SIG-M5 treated with dmso at 0.1 percent for 504 hours (cell line): Measurements from ENCODE around the gene EP300.
A peak's percentile ranks its signal among the peaks of the same experiment; 100 is the strongest.
"Not testable (repeated sequence)": the region's sequence is repeated elsewhere in the genome, so short reads cannot be mapped to it uniquely, and the experiment has no call there.

Source experiments
- DNase-seq: peaks from one replicate; lab custom pipeline; 2025; ENCODE audit not compliant: unreplicated experiment; lab: John Stamatoyannopoulos, UW

EP300 gene

DNA sequence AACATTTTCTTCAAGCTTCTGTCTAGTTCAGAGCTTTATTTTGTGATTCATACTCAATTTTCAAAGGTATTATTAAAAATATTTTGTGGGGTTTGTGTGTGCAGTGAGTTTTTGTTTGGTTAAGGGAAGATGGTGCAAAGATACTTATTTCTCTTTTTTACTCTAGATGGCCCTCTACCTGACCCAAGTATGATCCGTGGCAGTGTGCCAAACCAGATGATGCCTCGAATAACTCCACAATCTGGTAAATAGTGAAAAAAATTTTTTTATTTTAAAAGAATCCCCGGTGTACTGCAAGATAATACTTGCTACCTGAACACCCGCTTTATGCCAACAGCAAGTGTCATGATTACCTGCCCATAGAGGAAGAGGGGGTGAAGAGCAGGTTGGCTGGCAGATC is 54.2 kb downstream of the EP300 start:
- no peak for DNase-seq

DNA sequence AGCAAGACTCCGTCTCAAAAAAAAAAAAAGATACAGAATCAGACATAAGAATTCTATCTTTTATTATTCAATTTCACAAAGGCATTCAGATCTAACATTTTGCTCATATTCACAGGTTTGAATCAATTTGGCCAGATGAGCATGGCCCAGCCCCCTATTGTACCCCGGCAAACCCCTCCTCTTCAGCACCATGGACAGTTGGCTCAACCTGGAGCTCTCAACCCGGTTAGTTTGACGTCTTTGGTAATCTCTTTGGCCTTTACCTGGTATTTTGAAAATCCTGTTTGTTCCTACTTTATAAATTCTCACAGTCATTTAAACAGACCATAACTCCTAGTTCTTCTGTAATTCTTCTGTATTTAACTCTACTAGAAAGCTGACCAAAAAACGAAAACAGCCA is 55.3 kb downstream of the EP300 start:
- no peak for DNase-seq

DNA sequence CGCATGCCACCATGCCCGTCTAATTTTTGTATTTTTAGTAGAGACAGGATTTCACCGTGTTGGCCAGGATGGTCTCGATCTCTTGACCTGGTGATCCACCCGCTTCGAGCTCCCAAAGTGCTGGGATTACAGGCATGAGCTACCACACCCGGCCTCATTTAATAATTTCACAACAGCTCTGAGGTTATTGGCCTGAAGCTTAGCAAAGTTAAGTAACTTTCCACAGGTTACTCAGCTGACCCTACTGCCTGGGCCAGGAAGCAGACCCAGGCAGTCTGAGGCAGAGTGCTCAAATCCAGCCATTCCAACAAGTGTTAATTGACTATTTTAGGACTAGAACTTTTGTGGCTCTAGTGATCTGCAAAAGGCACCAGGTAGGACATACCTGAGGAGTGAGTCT is 60.5 kb downstream of the EP300 start:
- DNase-seq: no peak

DNA sequence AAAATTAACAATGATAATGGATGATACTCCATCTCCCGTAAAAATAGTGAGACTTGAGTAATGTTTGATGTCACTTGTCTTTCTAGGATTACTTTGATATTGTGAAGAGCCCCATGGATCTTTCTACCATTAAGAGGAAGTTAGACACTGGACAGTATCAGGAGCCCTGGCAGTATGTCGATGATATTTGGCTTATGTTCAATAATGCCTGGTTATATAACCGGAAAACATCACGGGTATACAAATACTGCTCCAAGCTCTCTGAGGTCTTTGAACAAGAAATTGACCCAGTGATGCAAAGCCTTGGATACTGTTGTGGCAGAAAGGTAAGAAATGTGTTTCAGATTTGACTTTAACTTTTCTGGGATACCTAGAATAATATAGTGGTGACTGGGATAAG is 64.7 kb downstream of the EP300 start:
- DNase-seq: no peak

DNA sequence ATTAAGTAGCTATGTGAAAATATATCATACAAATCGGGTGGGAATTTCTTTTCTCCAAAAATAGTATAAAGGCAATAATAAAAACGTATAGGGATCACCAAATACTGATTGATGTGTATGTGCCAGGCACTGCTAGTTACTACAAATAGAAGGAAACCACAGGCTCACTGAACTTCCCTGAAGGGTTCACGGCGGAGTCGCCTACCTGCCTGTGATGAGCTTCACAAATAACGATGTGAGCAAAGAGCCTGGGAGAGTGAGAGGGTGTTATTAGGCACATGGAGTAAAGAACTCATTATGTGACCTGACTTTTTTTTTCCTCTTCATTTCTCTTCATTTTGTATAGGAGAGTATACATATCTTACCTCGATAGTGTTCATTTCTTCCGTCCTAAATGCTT is 76.8 kb downstream of the EP300 start:
- no peak for DNase-seq

DNA sequence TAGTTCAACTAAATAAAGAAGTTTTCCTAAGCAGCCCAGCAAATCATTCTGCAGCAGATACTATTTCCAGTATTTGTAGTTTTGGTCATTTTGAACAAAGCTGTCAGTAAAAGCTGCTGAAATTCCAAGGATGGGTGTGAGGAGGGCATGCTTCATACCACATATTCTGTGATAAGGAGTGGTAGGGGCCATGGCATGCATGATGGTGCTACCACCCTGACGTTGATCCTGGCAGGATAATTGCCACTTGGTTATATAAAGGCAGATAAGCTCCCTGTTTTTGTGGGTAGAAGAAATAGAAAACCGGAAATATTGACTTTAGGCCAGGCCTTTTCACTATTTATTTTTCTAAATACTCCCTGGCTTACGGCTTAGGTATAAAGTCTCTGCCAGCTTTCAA is 79.6 kb downstream of the EP300 start:
- no peak for DNase-seq

DNA sequence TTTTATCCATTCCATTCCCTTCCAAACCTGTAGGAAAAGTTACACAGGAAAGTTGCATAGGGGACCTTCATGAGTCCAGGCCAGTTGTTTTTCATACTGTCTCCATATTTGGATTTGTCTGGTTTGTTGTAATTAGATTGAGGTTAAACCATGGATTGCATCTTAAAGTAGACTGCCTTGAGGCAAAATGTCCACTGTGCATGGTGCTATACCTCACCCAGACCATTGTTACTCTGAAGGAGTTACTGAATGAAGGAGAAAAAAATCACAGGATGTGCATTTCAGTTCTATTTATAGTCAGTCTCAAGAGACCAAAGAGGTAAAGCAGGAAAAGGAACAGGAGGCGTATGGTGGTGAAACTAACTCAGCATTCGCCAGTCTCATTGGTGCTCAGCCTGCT is 83.2 kb downstream of the EP300 start:
- no peak for DNase-seq

DNA sequence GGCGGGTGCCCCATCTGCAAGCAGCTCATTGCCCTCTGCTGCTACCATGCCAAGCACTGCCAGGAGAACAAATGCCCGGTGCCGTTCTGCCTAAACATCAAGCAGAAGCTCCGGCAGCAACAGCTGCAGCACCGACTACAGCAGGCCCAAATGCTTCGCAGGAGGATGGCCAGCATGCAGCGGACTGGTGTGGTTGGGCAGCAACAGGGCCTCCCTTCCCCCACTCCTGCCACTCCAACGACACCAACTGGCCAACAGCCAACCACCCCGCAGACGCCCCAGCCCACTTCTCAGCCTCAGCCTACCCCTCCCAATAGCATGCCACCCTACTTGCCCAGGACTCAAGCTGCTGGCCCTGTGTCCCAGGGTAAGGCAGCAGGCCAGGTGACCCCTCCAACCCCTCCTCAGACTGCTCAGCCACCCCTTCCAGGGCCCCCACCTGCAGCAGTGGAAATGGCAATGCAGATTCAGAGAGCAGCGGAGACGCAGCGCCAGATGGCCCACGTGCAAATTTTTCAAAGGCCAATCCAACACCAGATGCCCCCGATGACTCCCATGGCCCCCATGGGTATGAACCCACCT is 84.7 kb downstream of the EP300 start:
- DNase-seq: no peak

DNA sequence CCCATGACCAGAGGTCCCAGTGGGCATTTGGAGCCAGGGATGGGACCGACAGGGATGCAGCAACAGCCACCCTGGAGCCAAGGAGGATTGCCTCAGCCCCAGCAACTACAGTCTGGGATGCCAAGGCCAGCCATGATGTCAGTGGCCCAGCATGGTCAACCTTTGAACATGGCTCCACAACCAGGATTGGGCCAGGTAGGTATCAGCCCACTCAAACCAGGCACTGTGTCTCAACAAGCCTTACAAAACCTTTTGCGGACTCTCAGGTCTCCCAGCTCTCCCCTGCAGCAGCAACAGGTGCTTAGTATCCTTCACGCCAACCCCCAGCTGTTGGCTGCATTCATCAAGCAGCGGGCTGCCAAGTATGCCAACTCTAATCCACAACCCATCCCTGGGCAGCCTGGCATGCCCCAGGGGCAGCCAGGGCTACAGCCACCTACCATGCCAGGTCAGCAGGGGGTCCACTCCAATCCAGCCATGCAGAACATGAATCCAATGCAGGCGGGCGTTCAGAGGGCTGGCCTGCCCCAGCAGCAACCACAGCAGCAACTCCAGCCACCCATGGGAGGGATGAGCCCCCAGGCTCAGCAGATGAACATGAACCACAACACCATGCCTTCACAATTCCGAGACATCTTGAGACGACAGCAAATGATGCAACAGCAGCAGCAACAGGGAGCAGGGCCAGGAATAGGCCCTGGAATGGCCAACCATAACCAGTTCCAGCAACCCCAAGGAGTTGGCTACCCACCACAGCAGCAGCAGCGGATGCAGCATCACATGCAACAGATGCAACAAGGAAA is 85.4 kb downstream of the EP300 start:
- DNase-seq: no peak

DNA sequence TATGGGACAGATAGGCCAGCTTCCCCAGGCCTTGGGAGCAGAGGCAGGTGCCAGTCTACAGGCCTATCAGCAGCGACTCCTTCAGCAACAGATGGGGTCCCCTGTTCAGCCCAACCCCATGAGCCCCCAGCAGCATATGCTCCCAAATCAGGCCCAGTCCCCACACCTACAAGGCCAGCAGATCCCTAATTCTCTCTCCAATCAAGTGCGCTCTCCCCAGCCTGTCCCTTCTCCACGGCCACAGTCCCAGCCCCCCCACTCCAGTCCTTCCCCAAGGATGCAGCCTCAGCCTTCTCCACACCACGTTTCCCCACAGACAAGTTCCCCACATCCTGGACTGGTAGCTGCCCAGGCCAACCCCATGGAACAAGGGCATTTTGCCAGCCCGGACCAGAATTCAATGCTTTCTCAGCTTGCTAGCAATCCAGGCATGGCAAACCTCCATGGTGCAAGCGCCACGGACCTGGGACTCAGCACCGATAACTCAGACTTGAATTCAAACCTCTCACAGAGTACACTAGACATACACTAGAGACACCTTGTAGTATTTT is 86.1 kb downstream of the EP300 start:
- no peak for DNase-seq

DNA sequence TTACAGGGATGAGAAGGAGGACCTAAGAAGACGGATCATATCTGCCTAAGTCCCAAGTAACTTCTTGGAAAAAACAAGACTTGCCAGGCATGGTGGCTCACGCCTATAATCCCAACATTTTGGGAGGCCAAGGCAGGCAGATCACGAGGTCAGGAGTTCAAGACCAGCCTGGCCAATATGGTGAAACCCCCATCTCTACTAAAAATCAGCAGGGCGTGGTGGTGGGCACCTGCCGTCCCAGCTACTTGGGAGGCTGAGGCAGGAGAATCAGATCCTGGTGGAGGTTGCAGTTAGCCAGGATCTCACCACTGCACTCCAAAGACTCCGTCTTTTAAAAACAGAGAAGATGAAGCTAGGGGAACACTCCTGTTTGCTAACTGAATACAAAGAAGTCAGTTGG is 88.0 kb downstream of the EP300 start:
- DNase-seq: not testable (repeated sequence)

DNA sequence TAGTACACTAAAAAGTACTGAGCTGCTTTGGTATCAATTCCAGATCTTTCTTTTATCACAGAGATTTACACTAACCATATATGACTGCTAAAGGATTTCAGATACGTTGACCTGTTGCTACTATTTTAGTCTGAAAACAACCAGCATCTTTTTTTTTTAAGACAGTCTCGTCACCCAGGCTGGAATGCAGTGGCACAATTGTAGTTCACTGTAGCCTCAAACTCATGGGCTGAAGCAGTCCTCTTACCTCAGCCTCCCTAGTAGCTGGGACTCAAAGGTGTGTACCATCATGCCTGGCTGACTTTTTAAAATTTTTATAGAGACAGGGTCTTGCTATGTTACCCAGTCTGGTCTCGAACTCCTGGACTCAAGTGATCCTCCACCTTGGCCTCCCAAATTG is 88.5 kb downstream of the EP300 start:
- no peak for DNase-seq

DNA sequence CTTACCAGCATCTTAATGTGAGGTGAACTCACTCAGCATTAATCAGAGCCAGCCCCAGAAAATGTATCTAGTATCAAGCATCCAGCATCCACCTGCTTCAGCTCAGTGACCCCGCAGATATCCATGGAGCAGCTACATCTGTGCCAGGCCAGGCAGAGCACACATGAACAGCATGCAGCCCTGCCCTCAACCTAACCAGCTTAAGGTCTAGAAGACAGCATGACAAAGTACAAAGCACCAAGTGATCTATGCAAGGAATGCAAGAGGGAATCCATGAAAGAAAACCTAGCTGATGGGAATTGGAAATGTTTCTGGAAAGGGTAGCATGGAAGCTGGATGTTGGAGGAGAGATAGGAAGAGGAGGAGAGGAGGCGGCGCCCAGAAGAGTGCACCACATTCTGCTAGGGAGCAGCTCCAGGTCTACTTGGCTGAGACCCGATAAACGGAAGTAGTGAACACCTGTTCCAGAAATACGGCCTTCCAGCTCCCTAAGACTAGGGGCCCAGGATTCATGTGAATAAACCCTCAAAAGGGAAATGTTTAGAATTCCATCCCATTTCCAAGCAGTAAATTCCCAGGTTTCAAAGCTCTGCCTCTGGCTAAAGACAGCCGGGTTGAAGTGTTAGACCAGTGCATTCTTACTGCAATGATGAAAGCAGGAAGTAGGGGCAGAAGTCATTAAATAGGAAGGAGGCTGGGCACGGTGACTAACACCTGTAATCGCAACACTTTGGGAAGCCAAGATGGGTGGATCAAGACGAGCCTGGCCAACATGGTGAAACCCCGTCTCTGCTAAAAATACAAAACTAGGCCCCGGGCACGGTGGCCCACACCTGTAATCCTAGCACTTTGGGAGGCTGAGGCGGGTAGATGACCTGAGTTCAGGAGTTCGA is 89.2 kb downstream of the EP300 start:
- peak; percentile 48 for DNase-seq

DNA sequence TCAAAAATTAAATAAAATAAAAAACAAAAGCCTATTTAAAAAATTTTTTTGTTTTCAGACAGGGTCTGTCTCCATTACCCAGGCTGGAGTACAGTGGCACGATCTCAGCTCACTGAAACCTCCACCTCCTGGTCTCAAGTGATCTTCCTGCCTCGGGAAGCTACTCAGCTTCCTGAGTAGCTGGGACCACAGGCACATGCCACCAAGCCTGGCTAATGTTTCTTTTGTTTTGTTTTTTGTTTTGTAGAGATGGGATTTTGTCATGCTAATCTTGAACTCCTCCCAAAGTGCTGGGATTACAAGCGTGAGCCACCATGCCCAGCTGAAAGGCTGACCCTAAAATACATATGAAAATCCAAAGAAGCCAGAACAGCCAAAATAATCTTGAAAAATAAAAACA is 92.3 kb downstream of the EP300 start:
- no peak for DNase-seq

DNA sequence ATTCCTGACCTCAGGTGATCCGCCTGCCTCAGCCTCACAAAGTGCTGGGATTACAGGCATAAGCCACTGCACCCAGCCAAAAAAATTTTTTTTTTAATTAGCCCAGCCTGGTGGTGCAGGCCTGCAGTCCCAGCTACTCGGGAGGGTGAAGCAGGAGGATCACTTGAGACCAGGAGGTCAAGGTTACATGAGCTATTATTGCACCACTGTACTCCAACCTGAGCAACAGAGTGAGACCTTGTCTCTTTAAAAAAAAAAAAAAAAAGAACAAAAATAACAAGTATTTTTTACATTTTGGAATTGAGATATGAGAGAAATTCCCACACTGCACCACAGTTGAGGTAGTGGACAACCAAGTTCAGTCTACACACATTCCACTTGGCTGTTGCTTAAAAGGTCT is 99.1 kb downstream of the EP300 start:
- no peak for DNase-seq

DNA sequence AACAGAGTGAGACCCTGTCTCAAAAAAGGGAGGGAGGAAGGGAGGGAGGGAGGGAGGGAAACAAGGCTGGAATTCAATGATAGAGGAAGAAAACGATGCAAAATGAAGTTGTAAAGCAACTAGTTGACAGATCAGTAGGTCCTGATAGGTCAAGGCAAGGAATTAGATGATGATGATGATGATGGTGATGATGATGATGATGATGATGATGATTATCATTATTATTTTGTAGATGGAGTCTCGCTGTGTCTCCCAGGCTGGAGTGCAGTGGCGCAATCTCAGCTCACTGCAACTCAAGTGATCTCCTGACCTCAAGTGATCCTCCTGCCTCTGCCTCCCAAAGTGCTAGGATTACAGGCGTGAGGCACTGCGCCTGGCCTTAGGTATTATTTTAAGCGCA is 101.4 kb downstream of the EP300 start:
- DNase-seq: no peak

DNA sequence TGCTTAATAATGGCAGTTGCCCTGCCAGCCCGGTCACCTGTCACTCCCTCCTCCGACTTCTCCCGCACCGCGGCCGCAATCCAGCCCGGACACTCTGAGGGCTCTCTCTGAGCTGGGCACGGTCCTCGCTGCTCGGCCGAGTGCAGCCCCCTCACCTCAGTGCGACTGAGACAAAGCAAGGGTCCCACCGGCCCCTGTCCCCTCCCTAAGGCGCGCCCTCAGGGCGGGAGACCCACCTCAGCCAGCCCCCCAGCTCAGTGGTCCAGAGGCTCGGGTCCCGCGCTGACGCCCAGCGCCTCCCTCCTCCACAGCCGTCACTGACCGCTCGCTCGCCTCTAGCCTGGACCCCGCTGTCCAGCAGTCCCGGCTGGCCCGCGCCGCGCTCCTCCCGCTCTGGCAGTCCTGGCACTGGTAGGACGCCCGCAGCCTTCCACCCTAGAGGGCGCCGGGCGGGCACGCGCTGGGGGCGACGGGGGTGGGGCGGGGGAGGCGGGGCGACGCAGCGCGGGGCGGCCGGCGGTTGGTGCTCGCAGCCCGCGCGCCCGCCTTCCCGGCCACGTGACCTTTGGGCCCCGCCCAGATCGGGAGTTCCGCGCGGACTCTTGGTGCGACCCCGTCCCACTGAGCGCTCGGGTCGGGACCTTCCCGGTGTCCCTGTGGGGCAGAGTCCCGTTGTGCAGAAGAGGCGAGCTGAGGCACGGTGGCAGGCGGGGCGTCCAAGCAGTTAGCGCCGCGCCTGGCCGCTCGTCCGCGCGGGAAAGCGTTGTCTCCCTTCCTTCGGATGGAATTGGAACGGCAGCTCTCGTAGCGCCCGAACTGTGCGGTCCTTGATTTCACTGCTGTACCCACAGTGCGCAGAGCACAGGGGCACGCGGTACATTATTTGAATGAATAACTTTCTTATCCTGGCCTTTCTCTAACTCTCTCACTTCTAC is 104.9 kb downstream of the EP300 start:
- peak; percentile 60 for DNase-seq

DNA sequence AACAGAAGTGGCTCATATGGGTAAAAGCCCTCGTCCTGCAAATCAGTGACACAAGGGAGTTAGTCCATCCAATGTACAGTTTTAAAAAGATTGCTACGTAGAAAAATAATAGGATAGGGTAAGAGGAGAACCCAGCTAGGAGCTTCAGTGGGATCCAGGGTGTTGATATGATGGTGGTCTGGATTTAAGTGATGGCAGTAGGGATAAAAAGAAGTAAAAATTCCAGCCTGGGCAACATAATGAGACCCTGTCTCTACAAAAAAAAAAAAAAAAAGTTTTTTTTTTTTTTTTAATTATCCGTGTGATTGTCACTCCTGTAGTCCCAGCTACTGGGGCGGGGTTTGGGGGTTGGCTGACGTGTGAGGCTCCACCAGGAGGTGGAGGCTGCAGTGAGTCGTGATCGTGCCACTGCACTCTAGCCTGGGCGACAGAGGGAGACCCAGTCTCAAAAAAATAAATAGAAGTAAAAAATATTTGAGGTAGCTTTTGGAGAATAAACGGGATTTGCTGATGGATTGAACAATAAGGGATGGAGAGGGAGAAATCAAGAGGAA is 105.7 kb downstream of the EP300 start:
- DNase-seq: peak; percentile 53

DNA sequence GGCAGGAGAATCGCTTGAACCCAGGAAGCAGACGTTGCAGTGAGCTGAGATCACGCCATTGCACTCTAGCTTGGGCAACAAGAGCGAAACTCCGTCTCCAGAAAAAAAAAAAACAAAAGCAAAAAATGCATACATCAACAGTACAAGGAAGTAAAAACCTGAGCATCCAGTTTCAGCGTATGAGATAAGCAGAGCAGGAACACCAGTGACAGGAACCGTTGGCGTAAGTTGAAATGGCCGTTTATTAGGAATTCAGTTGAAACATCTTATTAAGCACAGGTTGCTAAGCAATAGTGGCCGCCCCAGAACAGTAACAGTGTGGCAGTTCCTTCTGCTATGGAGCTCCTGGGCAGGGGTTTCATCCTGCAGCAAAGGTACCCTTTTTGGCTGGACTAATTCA is 108.7 kb downstream of the EP300 start:
- no peak for DNase-seq

DNA sequence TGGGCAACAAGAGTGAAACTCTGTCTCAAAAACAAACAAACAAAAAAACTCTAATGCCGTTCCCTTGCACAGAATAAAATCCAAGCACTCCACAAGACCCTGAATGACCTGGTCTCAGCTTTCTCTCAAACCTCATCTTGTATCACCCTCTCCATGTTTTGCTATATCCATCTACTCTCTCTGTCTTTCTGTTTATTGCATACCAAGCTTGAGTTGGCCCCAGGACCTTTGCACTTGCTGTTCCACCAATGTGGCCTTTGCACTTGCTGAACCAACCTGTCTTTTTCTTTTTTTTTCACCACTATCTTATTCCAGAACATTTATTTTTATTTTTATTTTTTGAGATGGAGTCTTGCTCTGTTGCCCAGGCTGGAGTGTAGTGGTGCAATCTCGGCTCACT is 110.7 kb downstream of the EP300 start:
- no peak for DNase-seq
